GM12892 (cell line): ENCODE data around the gene YBX3.

ENCODE experiments used
- POLR2AphosphoS5 ChIP-seq: IDR thresholded peaks from 2 replicates; pipeline ENCODE4 v1.6.1; 2011; ENCODE audit warnings: low read depth, low read length, control low read depth
- TAF1 ChIP-seq: IDR thresholded peaks from 2 replicates; pipeline ENCODE4 v1.6.1; 2011; ENCODE audit warnings: low read depth, mild to moderate bottlenecking, control low read depth, low read length, borderline replicate concordance

DNA sequence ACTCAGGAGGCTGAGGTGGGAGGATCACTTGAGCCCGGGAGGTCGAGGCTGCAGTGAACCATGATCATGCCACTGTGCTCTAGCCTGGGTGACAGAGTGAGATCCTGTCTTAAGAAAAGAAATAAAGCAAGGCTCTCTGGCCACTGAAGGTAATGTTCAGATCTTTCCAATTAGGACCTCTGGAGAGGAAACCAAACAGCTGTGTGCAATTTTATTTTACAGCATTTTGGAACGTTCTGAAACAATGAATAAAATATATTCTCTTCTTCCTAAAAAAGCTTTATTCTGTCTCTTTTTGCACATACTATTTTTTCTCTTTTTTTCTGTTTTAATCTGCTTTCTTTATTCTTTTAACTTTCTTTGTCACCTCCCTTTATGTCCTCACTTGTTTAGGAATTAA is 5.0 kb upstream of the YBX3 start:
- TF ChIP-seq TAF1 (no peak), POLR2AphosphoS5 (no peak)
